GM12892 (cell line): ENCODE data around the gene SDK1.

ENCODE experiments used
- POLR2A ChIP-seq: IDR thresholded peaks from 2 replicates; pipeline ENCODE4 v1.6.1; 2011; ENCODE audit warnings: low read depth, low read length, control low read depth
- POLR2AphosphoS5 ChIP-seq: IDR thresholded peaks from 2 replicates; pipeline ENCODE4 v1.6.1; 2011; ENCODE audit warnings: low read depth, low read length, control low read depth
- TAF1 ChIP-seq: IDR thresholded peaks from 2 replicates; pipeline ENCODE4 v1.6.1; 2011; ENCODE audit warnings: low read depth, mild to moderate bottlenecking, control low read depth, low read length, borderline replicate concordance

GRCh38 chr7:4051696-4052095, 750.6 kb downstream of the SDK1 start:
- TF ChIP-seq POLR2A (no peak), TAF1 (no peak), POLR2AphosphoS5 (no peak)
